HepG2 (cell line): ENCODE measurements around the gene CYP4B1. TPM values are rescaled to one million over a fixed set of nuclear protein-coding genes. Genes with fewer than 3 reads are reported as not detected.

ENCODE experiments used
- ATAC-seq: fragments of 200-7000 bp; cut with Tn5 transposase; 3 replicates; pipeline ENCODE4 v1.9.1; 2020; ENCODE audit warnings: mild to moderate bottlenecking, moderate library complexity
- BruUV-seq: library from RNA; stranded (reverse); fragments of 400-500 nt; replicated peaks from 2 replicates; lab custom pipeline; 2021; lab: Mats Ljungman, UMichigan
- CTCF ChIA-PET: fragments of 300-600 bp; formaldehyde crosslinking; extraction: SDS; loops from one replicate; lab custom pipeline; 2021; ENCODE audit warnings: low total read pairs, inconsistent platforms, low intra/inter-chr PET ratio; lab: Yijun Ruan, JAX
- POLR2A ChIA-PET: fragments of 350-600 bp; sonication (Branson Sonifier 250); formaldehyde crosslinking; loops from one replicate; lab custom pipeline; 2020; ENCODE audit warnings: antibody characterized with exemption, inconsistent platforms; lab: Yijun Ruan, JAX
- DNase-seq: peaks from one replicate; pipeline ENCODE4 v3.0.0-alpha.2; 2015; ENCODE audit warnings: low spot score
- FAIRE-seq: peaks from 3 replicates; lab custom pipeline; 2011; peaks lifted over from hg19 to GRCh38; lab: Jason Lieb, UNC
- H2AFZ ChIP-seq: one replicate; pipeline ENCODE4 v1.6.1; 2011; ENCODE audit warnings: low read length, inconsistent platforms
- H3K27ac ChIP-seq: fragments of 300-600 bp; 3 replicates; pipeline ENCODE4 v1.8.0; 2011; ENCODE audit warnings: mixed run types, mild to moderate bottlenecking, mixed read lengths, low read length, inconsistent platforms; ENCODE audit not compliant: insufficient read depth; ENCODE audit errors: extremely low read length
- H3K27me3 ChIP-seq, 2 experiments: fragments of 200-600 bp in 1 of 2; 2 replicates in 1 of 2; 3 replicates in 1 of 2; pipeline versions ENCODE4 v1.6.0 to v1.8.0; 2011; ENCODE audit warnings: low read length in 2 of 2, mild to moderate bottlenecking in 2 of 2, moderate library complexity in 2 of 2, inconsistent platforms in 1 of 2; ENCODE audit not compliant: insufficient read depth in 2 of 2, control insufficient read depth in 1 of 2
- H3K36me3 ChIP-seq, 2 experiments: fragments of 200-600 bp in 1 of 2; replicated peaks in 1 of 2; 2 replicates in 1 of 2; 3 replicates in 1 of 2; pipeline versions ENCODE4 v1.5.1 to v1.8.0; 2011; ENCODE audit warnings: low read length in 2 of 2, inconsistent platforms in 1 of 2; ENCODE audit not compliant: insufficient read depth in 2 of 2, control insufficient read depth in 1 of 2
- H3K4me1 ChIP-seq: 2 replicates; pipeline ENCODE4 v1.5.1; 2012; ENCODE audit warnings: low read length, inconsistent platforms; ENCODE audit not compliant: insufficient read depth
- H3K4me2 ChIP-seq: 2 replicates; pipeline ENCODE4 v1.6.0; 2011; ENCODE audit warnings: low read depth, low read length, inconsistent platforms
- H3K4me3 ChIP-seq, 3 experiments: fragments of 200-600 bp in 1 of 3; sonication (generic), shearing (Covaris generic) in 1 of 3; replicated peaks in 1 of 3; 2 replicates each; pipeline ENCODE4 v1.5.1; 2011 to 2016; ENCODE audit warnings: low read length in 3 of 3, inconsistent platforms in 2 of 3, low read depth in 2 of 3, mild to moderate bottlenecking in 2 of 3, control low read depth in 1 of 3, mixed read lengths in 1 of 3; ENCODE audit not compliant: insufficient read depth in 1 of 3
- H3K79me2 ChIP-seq: one replicate; pipeline ENCODE4 v1.6.1; 2011; ENCODE audit warnings: low read length, inconsistent platforms; ENCODE audit not compliant: insufficient read depth
- H3K9ac ChIP-seq: 2 replicates; pipeline ENCODE4 v1.6.0; 2011; ENCODE audit warnings: mild to moderate bottlenecking, low read depth, low read length, inconsistent platforms; ENCODE audit not compliant: insufficient read depth
- H3K9me3 ChIP-seq: 2 replicates; pipeline ENCODE4 v1.5.1; 2012; ENCODE audit warnings: mild to moderate bottlenecking, low read length
- H4K20me1 ChIP-seq: 2 replicates; pipeline ENCODE4 v1.6.0; 2011; ENCODE audit warnings: inconsistent platforms, mild to moderate bottlenecking, low read length, moderate library complexity; ENCODE audit not compliant: insufficient read depth
- GATAD1 ChIP-seq: IDR thresholded peaks from 2 replicates; pipeline ENCODE4 v1.6.1; 2016; ENCODE audit warnings: missing genetic modification reagents, missing compliant biosample characterization
- RFXAP ChIP-seq: sonication (generic); formaldehyde crosslinking; IDR thresholded peaks from 2 replicates; pipeline ENCODE4 v1.4.0; 2020; ENCODE audit warnings: missing genetic modification reagents, borderline replicate concordance
- THAP11 ChIP-seq: IDR thresholded peaks from 2 replicates; pipeline ENCODE4 v1.6.1; 2016; ENCODE audit warnings: missing biosample characterization, missing genetic modification reagents
- ZBTB14 ChIP-seq: sonication (generic); formaldehyde crosslinking; IDR thresholded peaks from 2 replicates; pipeline ENCODE4 v1.4.0; 2020; ENCODE audit warnings: missing genetic modification reagents
- ZBTB7B ChIP-seq: sonication (generic); formaldehyde crosslinking; IDR thresholded peaks from 2 replicates; pipeline ENCODE4 v1.4.0; 2020; ENCODE audit warnings: missing genetic modification reagents
- ZNF234 ChIP-seq: sonication (generic); formaldehyde crosslinking; conservative IDR thresholded peaks from 2 replicates; pipeline ENCODE4 v1.5.1; 2020; ENCODE audit warnings: mild to moderate bottlenecking, missing genetic modification reagents
- ZNF251 ChIP-seq: sonication (generic); formaldehyde crosslinking; IDR thresholded peaks from 2 replicates; pipeline ENCODE4 v1.9.0; 2021; ENCODE audit warnings: mild to moderate bottlenecking, missing genetic modification reagents
- ZNF512 ChIP-seq: sonication (generic); formaldehyde crosslinking; IDR thresholded peaks from 2 replicates; pipeline ENCODE4 v1.4.0; 2020; ENCODE audit warnings: mild to moderate bottlenecking, missing genetic modification reagents
- ZNF550 ChIP-seq: sonication (generic); formaldehyde crosslinking; IDR thresholded peaks from 2 replicates; pipeline ENCODE4 v1.4.0; 2020; ENCODE audit warnings: mild to moderate bottlenecking, missing genetic modification reagents, borderline replicate concordance
- WGBS: methylation state at CpG from one replicate; pipeline ENCODE4 v1.1.6; 2017; ENCODE audit warnings: low lambda C conversion rate; 5-methylcytosine and 5-hydroxymethylcytosine counted together
- in situ Hi-C: cut with HindIII; loops from 2 replicates; pipeline ENCODE4 v1.10.0; 2017; ENCODE audit warnings: low pct_unique_long_range_greater_than_20kb; ENCODE audit not compliant: extremely low pct_ligation_motif_present
- intact Hi-C: fragments of 100-400 bp; cut with micrococcal nuclease; formaldehyde crosslinking; loops from one replicate; pipeline ENCODE4 v1.10.0; 2022; ENCODE audit not compliant: unreplicated experiment
- polyA plus RNA-seq, 8 experiments: library from polyadenylated mRNA; depleted of rRNA in 3 of 8; stranded (reverse) in 7 of 8; unstranded in 1 of 8; fragments of >200 nt; fragmentation: Illumina TruSeq in 4 of 8; extraction: Trizol in 4 of 8; gene quantifications; 2 replicates each; pipeline versions ENCODE4 v1.2.1 to v1.2.3, GENCODE V29; 2011 to 2016; ENCODE audit warnings: low read depth in 4 of 8, missing spikeins in 1 of 8, mixed read lengths in 1 of 8; ENCODE audit not compliant: insufficient read depth in 1 of 8
- total RNA-seq, 5 experiments: library from RNA; depleted of rRNA; stranded (reverse); fragments of >200 nt; fragmentation: Illumina TruSeq; extraction: Trizol; gene quantifications; 2 replicates each; pipeline ENCODE4 v1.2.3, GENCODE V29; 2016; ENCODE audit warnings: low read depth in 1 of 5

CYP4B1 gene
- total and polyA plus RNA-seq, 2 of the 13 experiments (the other 11 are each of a cell fraction or from before 2014, with no cell fraction given), result 0.03 TPM; not detected in 1

- 14% methylated on average over 4 of the region's 4 CpGs for WGBS
- no peaks in the 10 kb centered on the region for H4K20me1 ChIP-seq
- no peak for TF ChIP-seq ZNF512 (CRISPR knock-in tag)
- no peak for TF ChIP-seq ZNF550 (CRISPR knock-in tag)
- TF ChIP-seq RFXAP (CRISPR knock-in tag), result no peak
- TF ChIP-seq ZNF234 (CRISPR knock-in tag), result no peak
- TF ChIP-seq ZBTB7B (CRISPR knock-in tag), result no peak
- no peak for TF ChIP-seq ZNF251 (CRISPR knock-in tag)
- TF ChIP-seq GATAD1, result no peak
- TF ChIP-seq ZBTB14 (CRISPR knock-in tag), result no peak
- no peak for TF ChIP-seq THAP11 (CRISPR knock-in tag)
- no peak overlapping the region for H3K27ac ChIP-seq
- no peaks in the 10 kb centered on the region for H3K36me3 ChIP-seq
- H3K79me2 ChIP-seq, result no peaks in the 10 kb centered on the region
- H3K4me3 ChIP-seq, result no peak overlapping the region
- POLR2A ChIA-PET, result no interaction called here
- CTCF ChIA-PET, result no interaction called here
- FAIRE-seq (no peak), ATAC-seq (no peak), DNase-seq (no peak)
- intact Hi-C loops, result no loop called here
- no peak overlapping the region for H2AFZ ChIP-seq
- H3K9me3 ChIP-seq, result no peaks in the 10 kb centered on the region
- H3K27me3 ChIP-seq, result no peaks in the 10 kb centered on the region; a peak in 1 of 5 replicates
- in situ Hi-C loops, result no loop called here
- no peak overlapping the region for H3K4me2 ChIP-seq
- BruUV-seq, result no TSS peak
- H3K9ac ChIP-seq, result no peak overlapping the region
- H3K4me1 ChIP-seq, result no peaks in the 10 kb centered on the region
These were observed 1.9 kb downstream of the CYP4B1 start for GRCh38 chr1:46800742-46801141.
